SK-N-SH (cell line): ENCODE data around the gene NOA1. TPM values are rescaled to one million over a fixed set of nuclear protein-coding genes. Genes with fewer than 3 reads are reported as not detected.

ENCODE experiments used
- CTCF ChIA-PET: fragments of 300-600, 350-600 bp; formaldehyde crosslinking; extraction: SDS; loops from one replicate; lab custom pipeline; 2021; lab: Yijun Ruan, JAX
- POLR2A ChIA-PET: fragments of 350-600 bp; sonication (Branson Sonifier 250); formaldehyde crosslinking; extraction: SDS; loops from one replicate; lab custom pipeline; 2020; ENCODE audit warnings: antibody characterized with exemption, inconsistent platforms; lab: Yijun Ruan, JAX
- DNase-seq: peaks from one replicate; pipeline ENCODE4 v3.0.0; 2012
- H2AFZ ChIP-seq: fragments of 200-600 bp; sonication (generic); 2 replicates; pipeline ENCODE4 v1.8.1; 2016; ENCODE audit warnings: antibody characterized with exemption, mild to moderate bottlenecking, low read depth
- H3F3A ChIP-seq: fragments of 200-600 bp; sonication (generic); replicated peaks from 2 replicates; pipeline ENCODE3; 2016; ENCODE audit warnings: antibody characterized with exemption, mild to moderate bottlenecking; ENCODE audit not compliant: insufficient read depth
- H3K27ac ChIP-seq, 2 experiments: fragments of 200-500 bp in 1 of 2; fragments of 200-600 bp in 1 of 2; sonication (Bioruptor generic) in 1 of 2; sonication (generic), shearing (Covaris generic) in 1 of 2; 2 replicates each; pipeline versions ENCODE4 v1.5.1 to v1.6.1; 2014 to 2016; ENCODE audit warnings: low read depth in 2 of 2, inconsistent platforms in 1 of 2, low read length in 1 of 2, mild to moderate bottlenecking in 1 of 2, mixed read lengths in 1 of 2
- H3K27me3 ChIP-seq: fragments of 200-600 bp; sonication (generic), shearing (Covaris generic); 2 replicates; pipeline ENCODE4 v1.6.1; 2016; ENCODE audit warnings: mixed run types; ENCODE audit not compliant: insufficient read depth
- H3K36me3 ChIP-seq, 2 experiments: fragments of 200-500 bp in 1 of 2; fragments of 200-600 bp in 1 of 2; sonication (Bioruptor generic) in 1 of 2; sonication (generic) in 1 of 2; replicated peaks in 1 of 2; 2 replicates each; pipeline versions ENCODE3 to v1.5.1; 2014 to 2016; ENCODE audit warnings: low read length in 1 of 2, mild to moderate bottlenecking in 1 of 2; ENCODE audit not compliant: insufficient read depth in 2 of 2, control insufficient read depth in 1 of 2
- H3K4me1 ChIP-seq, 2 experiments: fragments of 200-500 bp in 1 of 2; fragments of 200-600 bp in 1 of 2; sonication (Bioruptor generic) in 1 of 2; sonication (generic), shearing (Covaris generic) in 1 of 2; 2 replicates each; pipeline versions ENCODE4 v1.5.1 to v1.6.1; 2014 to 2016; ENCODE audit warnings: low read depth in 1 of 2, low read length in 1 of 2, mixed run types in 1 of 2; ENCODE audit not compliant: insufficient read depth in 2 of 2, control insufficient read depth in 1 of 2
- H3K4me2 ChIP-seq: fragments of 200-600 bp; sonication (generic), shearing (Covaris generic); 2 replicates; pipeline ENCODE4 v1.6.1; 2017; ENCODE audit warnings: mixed run types
- H3K4me3 ChIP-seq, 2 experiments: fragments of 200-500 bp in 1 of 2; fragments of 200-600 bp in 1 of 2; sonication (Bioruptor generic) in 1 of 2; sonication (generic), shearing (Covaris generic) in 1 of 2; 2 replicates each; pipeline versions ENCODE4 v1.5.1 to v1.8.1; 2014 to 2016; ENCODE audit warnings: low read depth in 2 of 2, inconsistent platforms in 1 of 2, low read length in 1 of 2, mild to moderate bottlenecking in 1 of 2, mixed read lengths in 1 of 2, moderate library complexity in 1 of 2
- H3K79me2 ChIP-seq: fragments of 200-600 bp; sonication (generic); 2 replicates; pipeline ENCODE4 v1.8.1; 2017; ENCODE audit warnings: mild to moderate bottlenecking; ENCODE audit not compliant: insufficient read depth
- H3K9ac ChIP-seq: fragments of 200-600 bp; sonication (generic); 2 replicates; pipeline ENCODE4 v1.6.1; 2017; ENCODE audit warnings: mixed run types
- H3K9me2 ChIP-seq: fragments of 200-600 bp; sonication (generic); 2 replicates; pipeline ENCODE4 v1.6.1; 2017; ENCODE audit warnings: mixed run types
- H3K9me3 ChIP-seq: fragments of 200-600 bp; sonication (generic); 2 replicates; pipeline ENCODE4 v1.6.1; 2017; ENCODE audit warnings: mixed run types, mild to moderate bottlenecking, moderate library complexity
- H4K20me1 ChIP-seq: fragments of 200-600 bp; sonication (generic); 2 replicates; pipeline ENCODE4 v1.6.1; 2017; ENCODE audit warnings: mild to moderate bottlenecking, mixed run types; ENCODE audit not compliant: insufficient read depth
- EP300 ChIP-seq, 2 experiments: IDR thresholded peaks; 2 replicates each; pipeline versions ENCODE4 v1.4.0 to v1.6.1; 2012; ENCODE audit warnings: borderline replicate concordance in 1 of 2, low read depth in 1 of 2, low read length in 1 of 2
- EZH2phosphoT487 ChIP-seq: fragments of 200-600 bp; sonication (generic); IDR thresholded peaks from 2 replicates; pipeline ENCODE4 v1.6.1; 2017; ENCODE audit warnings: low read depth, mixed run types, mild to moderate bottlenecking, antibody characterized with exemption, moderate library complexity, borderline replicate concordance
- FOSL2 ChIP-seq: IDR thresholded peaks from 2 replicates; pipeline ENCODE4 v1.4.0; 2012; ENCODE audit warnings: low read depth, mild to moderate bottlenecking, moderate library complexity, borderline replicate concordance
- FOXM1 ChIP-seq: IDR thresholded peaks from 2 replicates; pipeline ENCODE4 v1.4.0; 2012; ENCODE audit warnings: low read depth, mild to moderate bottlenecking
- GABPA ChIP-seq: IDR thresholded peaks from 2 replicates; pipeline ENCODE4 v1.4.0; 2012; ENCODE audit warnings: low read depth, mild to moderate bottlenecking
- IRF3 ChIP-seq: fragments of 150-350 bp; IDR thresholded peaks from 2 replicates; pipeline ENCODE4 v1.6.1; 2016; ENCODE audit warnings: mild to moderate bottlenecking, low read depth, low read length
- JUND ChIP-seq: IDR thresholded peaks from 2 replicates; pipeline ENCODE4 v1.4.0; 2012
- MEF2A ChIP-seq: IDR thresholded peaks from 2 replicates; pipeline ENCODE4 v1.4.0; 2012; ENCODE audit warnings: low read depth, borderline replicate concordance
- MXI1 ChIP-seq: IDR thresholded peaks from 2 replicates; pipeline ENCODE4 v1.6.1; 2012; ENCODE audit warnings: mild to moderate bottlenecking, low read depth, low read length, improper control_type of control experiment
- NRF1 ChIP-seq: IDR thresholded peaks from 2 replicates; pipeline ENCODE4 v1.6.1; 2012; ENCODE audit warnings: low read depth, mild to moderate bottlenecking, low read length
- REST ChIP-seq: IDR thresholded peaks from 2 replicates; pipeline ENCODE4 v1.6.1; 2012; ENCODE audit warnings: mild to moderate bottlenecking, low read depth, low read length, moderate library complexity
- RFX5 ChIP-seq: IDR thresholded peaks from 2 replicates; pipeline ENCODE4 v1.6.1; 2012; ENCODE audit warnings: mild to moderate bottlenecking, improper control_type of control experiment, low read length
- SIN3A ChIP-seq: IDR thresholded peaks from 2 replicates; pipeline ENCODE4 v1.6.1; 2012; ENCODE audit warnings: low read depth, mild to moderate bottlenecking, low read length, moderate library complexity, borderline replicate concordance
- TAF1 ChIP-seq: IDR thresholded peaks from 2 replicates; pipeline ENCODE4 v1.6.1; 2012; ENCODE audit warnings: low read depth, mild to moderate bottlenecking, low read length, moderate library complexity, borderline replicate concordance
- TCF12 ChIP-seq: IDR thresholded peaks from 2 replicates; pipeline ENCODE4 v1.4.0; 2012
- TEAD4 ChIP-seq: IDR thresholded peaks from 2 replicates; pipeline ENCODE4 v1.4.0; 2012; ENCODE audit warnings: mild to moderate bottlenecking, borderline replicate concordance; ENCODE audit not compliant: insufficient read depth
- USF1 ChIP-seq: IDR thresholded peaks from 2 replicates; pipeline ENCODE4 v1.4.0; 2012; ENCODE audit warnings: low read depth, borderline replicate concordance
- WGBS: methylation state at CpG from one replicate; pipeline ENCODE4 v1.1.6; 2017; ENCODE audit warnings: low lambda C conversion rate; 5-methylcytosine and 5-hydroxymethylcytosine counted together
- polyA plus RNA-seq, 3 experiments: library from polyadenylated mRNA; depleted of rRNA; stranded (reverse); fragments of >200 nt; gene quantifications; 2 replicates each; pipeline ENCODE4 v1.2.3, GENCODE V29; 2012
- TF ChIP-seq, protein P1 (sequence below): IDR thresholded peaks from 2 replicates; pipeline ENCODE4; 2012
- TF ChIP-seq, protein P2 (sequence below): IDR thresholded peaks from 2 replicates; pipeline ENCODE4 v1.4.0; 2012; ENCODE audit warnings: low read depth

The NOA1 gene
- polyA plus RNA-seq, 1 of the 3 experiments (the other 2 are of a cell fraction) = 11.8 TPM

GRCh38 chr4:56937262-56937661 is 40.1 kb downstream of the NOA1 start:
- peaks cover 46% of the 10 kb centered on the region for H3K79me2 ChIP-seq
- no peak for DNase-seq
- POLR2A ChIA-PET = no interaction called here
- H4K20me1 ChIP-seq = peaks cover 19% of the 10 kb centered on the region
- H3F3A ChIP-seq = peaks cover 14% of the 10 kb centered on the region
- no peak overlapping the region for H3K4me2 ChIP-seq
- no peak overlapping the region for H3K9ac ChIP-seq
- H3K4me1 ChIP-seq = no peaks in the 10 kb centered on the region
- TF ChIP-seq, protein P1, sequence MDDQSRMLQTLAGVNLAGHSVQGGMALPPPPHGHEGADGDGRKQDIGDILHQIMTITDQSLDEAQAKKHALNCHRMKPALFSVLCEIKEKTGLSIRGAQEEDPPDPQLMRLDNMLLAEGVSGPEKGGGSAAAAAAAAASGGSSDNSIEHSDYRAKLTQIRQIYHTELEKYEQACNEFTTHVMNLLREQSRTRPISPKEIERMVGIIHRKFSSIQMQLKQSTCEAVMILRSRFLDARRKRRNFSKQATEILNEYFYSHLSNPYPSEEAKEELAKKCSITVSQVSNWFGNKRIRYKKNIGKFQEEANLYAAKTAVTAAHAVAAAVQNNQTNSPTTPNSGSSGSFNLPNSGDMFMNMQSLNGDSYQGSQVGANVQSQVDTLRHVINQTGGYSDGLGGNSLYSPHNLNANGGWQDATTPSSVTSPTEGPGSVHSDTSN = peak; percentile 35; the same call in 1 of the 2 replicates
- TF ChIP-seq FOSL2 (peak; percentile 63; the same call in 1 of the 2 replicates), REST (no peak), JUND (peak; percentile 55; the same call in 1 of the 2 replicates), MEF2A (no peak), SIN3A (no peak), RFX5 (no peak)
- TF ChIP-seq, protein P2, sequence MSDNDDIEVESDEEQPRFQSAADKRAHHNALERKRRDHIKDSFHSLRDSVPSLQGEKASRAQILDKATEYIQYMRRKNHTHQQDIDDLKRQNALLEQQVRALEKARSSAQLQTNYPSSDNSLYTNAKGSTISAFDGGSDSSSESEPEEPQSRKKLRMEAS = peak; percentile 63; the same call in 1 of the 2 replicates
- H2AFZ ChIP-seq = no peak overlapping the region
- no peaks in the 10 kb centered on the region for H3K9me3 ChIP-seq
- no peaks in the 10 kb centered on the region for H3K27me3 ChIP-seq
- H3K36me3 ChIP-seq = peaks cover 2 to 68% of the 10 kb centered on the region in 2 experiments
- no peaks in the 10 kb centered on the region for H3K9me2 ChIP-seq
- CTCF ChIA-PET = no interaction called here
- WGBS = 64% methylated on average over 6 of the region's 6 CpGs
- peak overlapping the region in 1 of 2 experiments; percentile 22; a peak in 2 of 4 replicates for H3K27ac ChIP-seq
- no peak overlapping the region for H3K4me3 ChIP-seq

- Histone ChIP-seq H3F3A (peaks cover 16% of the 10 kb centered on the region), H3K4me3 (no peak overlapping the region), H3K4me1 (no peaks in the 10 kb centered on the region), H4K20me1 (peaks cover 40% of the 10 kb centered on the region), H3K36me3 (peaks cover 27 to 79% of the 10 kb centered on the region in 2 experiments), H3K27me3 (no peaks in the 10 kb centered on the region), H3K9ac (no peak overlapping the region)
- DNase-seq = no peak
- 95% methylated on average over 4 of the region's 4 CpGs for WGBS
- POLR2A ChIA-PET = no interaction called here
- CTCF ChIA-PET = no interaction called here
- TF ChIP-seq USF1 (no peak), FOXM1 (no peak), TEAD4 (no peak), RFX5 (no peak), EP300 (IDR thresholded peaks at IDR 0.05; ENCODE audit: borderline replicate concordance in 1 of 2, low read depth in 1 of 2, low read length in 1 of 2) (no peak), TCF12 (no peak), TAF1 (no peak), GABPA (no peak), MXI1 (no peak), EZH2phosphoT487 (no peak), JUND (no peak), NRF1 (no peak), IRF3 (no peak)
- TF ChIP-seq, protein P1 = no peak
- TF ChIP-seq, protein P2 = no peak
- TF ChIP-seq, all 33 proteins: peak for 0
- H3K4me2 ChIP-seq = no peak overlapping the region
- no peak overlapping the region for H2AFZ ChIP-seq
- H3K27ac ChIP-seq = no peak overlapping the region
- H3K9me2 ChIP-seq = no peaks in the 10 kb centered on the region
- H3K9me3 ChIP-seq = no peaks in the 10 kb centered on the region
- H3K79me2 ChIP-seq = peaks cover 85% of the 10 kb centered on the region
These were observed 45.5 kb downstream of the NOA1 start for GRCh38 chr4:56931924-56932323.
